SJSA1 (cell line): Measurements from ENCODE around the gene MAN2A1. TPM values are rescaled to one million over a fixed set of nuclear protein-coding genes. Genes with fewer than 3 reads are reported as not detected.

ENCODE experiments used
- DNase-seq, 2 experiments: peaks; one replicate each; pipeline ENCODE4 v3.0.0-alpha.2; 2015 to 2020; ENCODE audit warnings: low spot score in 2 of 2, low read depth in 1 of 2
- H3K27ac ChIP-seq: fragments of 250-450 bp; sonication (Bioruptor Pico); 2 replicates; pipeline ENCODE4 v1.5.1; 2020; ENCODE audit warnings: mild to moderate bottlenecking, moderate library complexity
- H3K27me3 ChIP-seq: fragments of 250-450 bp; sonication (Bioruptor Pico); replicated peaks from 2 replicates; pipeline ENCODE4 v1.5.1; 2020; ENCODE audit warnings: mild to moderate bottlenecking, moderate library complexity
- H3K36me3 ChIP-seq: fragments of 250-450 bp; sonication (Bioruptor Pico); 2 replicates; pipeline ENCODE4 v1.5.1; 2020; ENCODE audit warnings: mild to moderate bottlenecking
- H3K4me1 ChIP-seq: fragments of 250-450 bp; sonication (Bioruptor Pico); replicated peaks from 2 replicates; pipeline ENCODE4 v1.6.1; 2021; ENCODE audit warnings: mild to moderate bottlenecking
- H3K4me3 ChIP-seq: fragments of 250-450 bp; sonication (Bioruptor Pico); 2 replicates; pipeline ENCODE4 v1.5.1; 2020; ENCODE audit warnings: mild to moderate bottlenecking
- H3K9me3 ChIP-seq: fragments of 250-450 bp; sonication (Bioruptor Pico); replicated peaks from 2 replicates; pipeline ENCODE4 v1.5.1; 2020; ENCODE audit warnings: mild to moderate bottlenecking
- total RNA-seq: library from RNA; depleted of rRNA; stranded (reverse); fragments of >200 nt; shearing (Covaris generic); gene quantifications from 2 replicates; pipeline ENCODE4 v1.2.3, GENCODE V29; 2014; rRNA removed

The MAN2A1 gene
- 91.7 and 112 TPM in 2 replicates for total RNA-seq

DNA sequence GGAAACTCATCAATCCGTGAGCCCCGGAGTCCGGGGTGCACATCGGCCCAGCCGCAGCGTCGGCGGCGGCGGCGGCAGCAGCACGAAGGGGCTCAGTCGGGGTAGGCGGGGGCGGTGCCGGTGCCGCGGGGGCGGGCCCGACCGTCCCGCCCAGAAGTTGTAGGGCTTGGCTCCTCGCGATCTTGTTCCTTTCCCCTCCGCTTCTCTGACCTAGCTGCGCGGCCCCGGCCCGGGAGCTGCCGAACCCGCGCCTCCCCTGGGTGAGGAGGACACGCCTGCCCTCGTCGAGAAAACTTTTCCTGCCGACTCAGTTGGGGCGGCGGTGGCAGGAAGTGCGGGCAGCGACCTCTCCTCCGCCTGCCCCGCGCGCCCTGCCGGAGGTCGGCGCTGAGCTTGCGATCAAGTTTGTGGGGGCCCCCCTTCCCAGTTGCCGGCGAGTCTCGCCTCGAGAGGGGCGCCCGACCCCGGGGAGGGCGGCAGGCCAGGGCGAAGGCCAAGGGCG lies at the start of gene MAN2A1:
Gene MAN2A1, plus strand, starts transcription at position 188 of the 502 bp plus-strand sequence. CDS start 491 bp downstream, outside the sequence.
- H3K9me3 ChIP-seq: peaks cover 7% of the 10 kb centered on the region; the same call in 1 of the 2 replicates
- H3K4me3 ChIP-seq: peak within 1 kb of the TSS; percentile 84
- H3K27ac ChIP-seq: peak within 1 kb of the TSS; percentile 75
- H3K27me3 ChIP-seq: no peaks in the 10 kb centered on the region
- H3K4me1 ChIP-seq: peaks cover 25% of the 10 kb centered on the region
- peak; percentile 86 to 87 for DNase-seq
- H3K36me3 ChIP-seq: peaks cover 9% of the 10 kb centered on the region; the same call in 1 of the 2 replicates

DNA sequence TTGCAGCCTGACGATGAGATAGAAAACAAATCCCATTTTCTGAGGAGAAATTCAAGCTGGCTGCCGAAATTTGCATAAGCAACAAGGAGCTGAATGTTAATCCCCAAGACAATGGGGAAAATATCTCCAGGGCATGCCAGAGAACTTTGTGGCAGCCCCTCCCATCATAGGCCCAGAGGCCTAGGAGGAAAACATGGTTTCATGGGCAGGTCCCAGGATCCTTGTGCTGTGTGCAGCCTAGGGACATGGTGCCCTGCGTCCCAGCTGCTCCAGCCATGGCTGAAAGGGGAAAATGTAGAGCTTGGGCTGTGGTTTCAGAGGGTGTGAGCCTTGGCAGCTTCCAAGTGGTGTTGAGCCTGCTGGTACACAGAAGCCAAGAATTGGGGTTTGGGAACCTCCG lies 48.8 kb upstream of the MAN2A1 start:
- Histone ChIP-seq H3K9me3 (no peaks in the 10 kb centered on the region), H3K36me3 (no peaks in the 10 kb centered on the region), H3K27ac (no peak overlapping the region), H3K4me1 (peaks cover 8% of the 10 kb centered on the region), H3K4me3 (no peak overlapping the region), H3K27me3 (no peaks in the 10 kb centered on the region)
- no peak for DNase-seq

GRCh38 chr5:109643791-109644350 lies 45.9 kb upstream of the MAN2A1 start:
- H3K36me3 ChIP-seq: no peaks in the 10 kb centered on the region
- peaks cover 8% of the 10 kb centered on the region for H3K4me1 ChIP-seq
- H3K4me3 ChIP-seq: no peak overlapping the region
- H3K27me3 ChIP-seq: no peaks in the 10 kb centered on the region
- H3K9me3 ChIP-seq: no peaks in the 10 kb centered on the region
- no peak for DNase-seq
- H3K27ac ChIP-seq: no peak overlapping the region

GRCh38 chr5:109644829-109645228 lies 44.9 kb upstream of the MAN2A1 start:
- H3K27ac ChIP-seq: no peak overlapping the region

DNA sequence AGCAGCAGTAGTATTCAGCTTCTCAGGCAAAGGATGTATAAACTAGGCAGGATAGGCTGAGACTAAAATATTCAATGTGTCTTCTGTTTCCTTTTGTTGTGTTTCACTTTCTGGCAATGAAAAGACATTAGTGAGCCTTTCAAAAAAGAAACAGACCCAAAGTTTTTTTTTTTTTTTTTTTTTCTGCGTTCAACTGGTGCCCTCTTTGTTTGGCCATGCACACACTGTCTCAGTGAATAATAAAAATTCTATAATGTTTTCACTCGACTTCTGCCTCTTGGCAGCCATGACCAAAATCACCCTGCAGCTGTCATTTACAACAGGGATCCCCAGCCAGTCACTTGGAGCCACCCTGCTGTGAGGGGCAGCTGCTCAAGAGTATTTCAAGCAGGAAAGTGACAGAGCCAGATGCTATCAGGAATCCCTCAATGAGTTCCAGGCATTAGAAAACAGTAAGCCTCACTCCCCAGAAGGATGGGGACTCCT lies 44.0 kb upstream of the MAN2A1 start:
- Histone ChIP-seq H3K27ac (no peak overlapping the region), H3K27me3 (no peaks in the 10 kb centered on the region), H3K4me1 (peaks cover 8% of the 10 kb centered on the region), H3K36me3 (no peaks in the 10 kb centered on the region), H3K4me3 (no peak overlapping the region), H3K9me3 (no peaks in the 10 kb centered on the region)
- DNase-seq: no peak

More at GRCh38 chr5:109644829-109645228, 44.9 kb upstream of the MAN2A1 start:
- no peaks in the 10 kb centered on the region for H3K36me3 ChIP-seq
- peaks cover 8% of the 10 kb centered on the region for H3K4me1 ChIP-seq
- no peaks in the 10 kb centered on the region for H3K27me3 ChIP-seq
- no peak overlapping the region for H3K4me3 ChIP-seq
- H3K9me3 ChIP-seq: no peaks in the 10 kb centered on the region
- DNase-seq: no peak

DNA sequence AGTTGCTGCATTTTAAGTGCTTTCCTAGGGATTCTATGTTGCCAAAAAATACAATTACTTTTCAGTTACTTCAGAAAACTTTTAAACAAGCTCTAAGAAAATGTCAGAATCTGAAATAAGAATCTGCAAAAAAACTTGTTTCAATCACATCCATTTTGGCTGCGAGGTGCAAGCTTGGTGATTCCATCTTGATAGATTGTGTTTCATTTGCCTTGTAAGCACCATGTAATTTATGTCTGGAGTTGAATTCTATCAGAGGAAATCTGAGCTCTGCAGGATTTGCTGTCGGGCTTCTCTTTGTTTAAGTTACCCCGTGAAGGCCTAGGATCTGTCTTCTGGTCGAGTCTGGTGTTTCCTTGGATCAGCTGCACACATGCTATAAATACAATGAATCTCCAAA lies 40.4 kb upstream of the MAN2A1 start:
- no peak overlapping the region for H3K27ac ChIP-seq
- H3K36me3 ChIP-seq: no peaks in the 10 kb centered on the region
- no peaks in the 10 kb centered on the region for H3K9me3 ChIP-seq
- H3K27me3 ChIP-seq: no peaks in the 10 kb centered on the region
- no peak for DNase-seq
- H3K4me3 ChIP-seq: no peak overlapping the region
- H3K4me1 ChIP-seq: peaks cover 15% of the 10 kb centered on the region

DNA sequence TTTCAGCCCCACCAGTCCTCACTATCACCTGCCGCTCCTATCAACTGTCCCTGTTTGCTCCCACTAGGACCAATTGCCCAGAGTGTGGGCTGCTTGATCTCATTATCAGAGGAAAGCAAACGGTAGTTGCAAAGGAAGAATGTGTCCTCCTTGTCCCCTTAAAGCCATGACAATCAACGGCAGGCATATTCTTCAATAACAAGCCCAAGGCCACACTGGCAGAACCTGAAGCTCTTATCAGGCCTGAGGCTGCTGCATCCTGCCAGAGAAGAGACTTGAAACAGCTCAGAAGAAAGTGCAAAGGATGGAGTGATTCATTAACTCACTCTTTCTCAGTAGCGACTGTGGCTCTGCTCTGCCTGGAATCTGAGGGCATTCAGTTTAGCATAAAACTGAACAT lies 39.2 kb upstream of the MAN2A1 start:
- H3K36me3 ChIP-seq: no peaks in the 10 kb centered on the region
- DNase-seq: no peak
- H3K27me3 ChIP-seq: no peaks in the 10 kb centered on the region
- no peaks in the 10 kb centered on the region for H3K9me3 ChIP-seq
- no peak overlapping the region for H3K4me3 ChIP-seq
- H3K4me1 ChIP-seq: peaks cover 20% of the 10 kb centered on the region
- H3K27ac ChIP-seq: no peak overlapping the region

DNA sequence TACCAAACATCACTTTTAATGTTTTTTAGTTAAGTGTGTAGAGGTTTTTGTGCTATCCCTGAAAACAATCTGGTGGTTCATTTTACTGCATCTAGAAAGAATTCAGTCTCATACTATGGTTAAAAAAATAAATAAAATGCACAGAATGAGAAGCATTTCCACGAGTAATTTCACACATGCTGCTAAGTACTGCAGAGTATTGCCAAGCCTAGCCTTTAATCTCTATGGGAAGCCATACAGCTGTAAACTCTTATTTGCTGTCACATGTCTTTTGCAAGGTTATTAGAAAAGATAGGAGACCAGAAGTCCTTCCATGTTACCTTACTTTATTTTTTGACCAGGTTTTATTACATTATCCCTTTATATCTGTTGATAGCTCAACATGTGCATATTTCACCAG lies 37.6 kb upstream of the MAN2A1 start:
- H3K36me3 ChIP-seq: no peaks in the 10 kb centered on the region
- no peaks in the 10 kb centered on the region for H3K27me3 ChIP-seq
- no peak for DNase-seq
- H3K27ac ChIP-seq: no peak overlapping the region
- peaks cover 35% of the 10 kb centered on the region for H3K4me1 ChIP-seq
- no peak overlapping the region for H3K4me3 ChIP-seq
- no peaks in the 10 kb centered on the region for H3K9me3 ChIP-seq

DNA sequence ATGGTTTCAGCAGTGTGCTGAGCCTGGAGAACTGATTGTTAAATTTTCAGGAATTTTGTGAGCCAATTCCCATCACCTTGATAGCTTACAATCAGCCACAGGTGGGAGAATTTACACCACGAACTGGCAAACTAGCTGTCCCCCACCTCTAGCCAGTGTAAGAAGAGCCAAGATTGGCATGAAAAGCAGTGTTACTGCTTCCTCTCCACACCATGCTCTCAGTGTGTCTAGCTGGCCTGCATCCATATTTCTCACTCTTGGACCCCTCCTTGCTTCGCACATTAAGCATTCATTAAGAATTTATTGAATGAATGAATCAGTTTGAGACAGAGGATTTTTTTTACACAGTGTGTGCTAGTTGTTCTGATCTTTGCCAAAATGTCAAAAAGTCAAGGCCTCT lies 36.7 kb upstream of the MAN2A1 start:
- no peaks in the 10 kb centered on the region for H3K27me3 ChIP-seq
- peaks cover 45% of the 10 kb centered on the region for H3K4me1 ChIP-seq
- no peak for DNase-seq
- no peak overlapping the region for H3K27ac ChIP-seq
- no peaks in the 10 kb centered on the region for H3K36me3 ChIP-seq
- H3K4me3 ChIP-seq: no peak overlapping the region
- H3K9me3 ChIP-seq: no peaks in the 10 kb centered on the region

- no peaks in the 10 kb centered on the region for H3K27me3 ChIP-seq
- H3K36me3 ChIP-seq: no peaks in the 10 kb centered on the region
Measured at GRCh38 chr5:109653561-109654239, 36.0 kb upstream of the MAN2A1 start.

DNA sequence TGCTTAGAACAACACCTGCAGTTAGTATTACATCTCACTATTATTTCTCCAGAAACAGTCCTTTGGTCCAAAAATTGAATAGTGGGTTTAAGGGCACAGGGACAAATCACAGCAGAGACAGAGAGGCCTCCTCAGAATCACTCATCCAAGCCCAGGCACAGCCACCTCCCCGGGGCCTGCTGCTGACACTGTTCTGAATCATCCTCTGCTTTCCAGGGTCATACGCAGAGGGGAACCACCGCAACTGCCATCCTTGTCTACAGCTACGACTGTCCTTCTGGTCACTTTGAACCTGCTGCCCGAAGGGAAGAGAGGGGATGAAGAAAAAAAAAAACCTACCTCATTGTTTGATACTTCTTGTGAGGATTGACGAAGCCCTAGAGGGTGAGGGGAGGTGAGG lies 35.3 kb upstream of the MAN2A1 start:
- Histone ChIP-seq H3K27ac (peak overlapping the region; percentile 95), H3K4me1 (peaks cover 45% of the 10 kb centered on the region), H3K9me3 (no peaks in the 10 kb centered on the region), H3K36me3 (no peaks in the 10 kb centered on the region), H3K4me3 (no peak overlapping the region), H3K27me3 (no peaks in the 10 kb centered on the region)
- peak; percentile 72 to 79 for DNase-seq

More at GRCh38 chr5:109653561-109654239, 36.0 kb upstream of the MAN2A1 start:
- Histone ChIP-seq H3K4me1 (peaks cover 45% of the 10 kb centered on the region), H3K27ac (peak overlapping the region; percentile 95; the same call in 1 of the 2 replicates), H3K4me3 (no peak overlapping the region), H3K9me3 (no peaks in the 10 kb centered on the region)
- no peak for DNase-seq

DNA sequence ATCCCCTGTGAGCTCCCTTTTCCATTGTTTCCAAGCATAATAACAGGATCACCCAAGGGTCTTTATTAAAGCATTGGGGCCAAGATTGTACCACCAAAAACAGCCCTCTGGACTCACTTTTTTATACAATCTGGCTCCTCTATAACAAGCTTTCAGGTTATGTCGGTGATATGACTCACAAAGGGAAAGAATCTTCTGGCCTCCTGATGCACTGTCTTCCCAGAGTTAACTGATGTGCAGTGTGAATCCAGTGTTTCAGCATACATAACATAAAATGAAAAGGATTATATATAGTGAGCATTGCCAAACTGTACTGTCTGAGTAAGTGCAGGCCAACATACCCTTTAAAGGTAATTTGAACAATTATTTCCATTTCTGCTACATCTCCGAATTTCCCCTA lies 33.9 kb upstream of the MAN2A1 start:
- DNase-seq: peak in 1 of 2 experiments; percentile 60
- Histone ChIP-seq H3K27me3 (no peaks in the 10 kb centered on the region), H3K27ac (peak overlapping the region; percentile 95), H3K36me3 (no peaks in the 10 kb centered on the region), H3K4me3 (no peak overlapping the region), H3K9me3 (no peaks in the 10 kb centered on the region), H3K4me1 (peaks cover 45% of the 10 kb centered on the region)

DNA sequence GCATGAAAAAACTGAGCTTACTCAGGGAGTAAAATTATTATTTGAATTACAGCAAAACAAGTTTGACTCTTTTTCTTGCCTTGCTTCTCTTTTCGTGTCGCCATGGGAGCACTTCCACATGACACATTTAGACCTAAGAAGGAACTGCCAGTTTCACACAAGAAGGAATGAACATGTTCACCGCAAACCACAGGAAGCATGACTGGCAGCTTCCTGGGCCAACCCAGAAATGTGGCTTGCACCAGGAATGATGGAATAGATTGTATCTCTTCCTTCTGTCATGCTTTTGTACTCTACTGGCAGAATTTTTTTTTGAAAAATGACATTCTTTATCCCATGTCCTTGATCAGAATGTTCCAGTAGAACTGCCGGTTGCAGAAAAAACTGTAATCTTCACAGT lies 32.9 kb upstream of the MAN2A1 start:
- Histone ChIP-seq H3K9me3 (no peaks in the 10 kb centered on the region), H3K4me3 (no peak overlapping the region), H3K27me3 (no peaks in the 10 kb centered on the region), H3K27ac (peak overlapping the region; percentile 95), H3K36me3 (no peaks in the 10 kb centered on the region), H3K4me1 (peaks cover 45% of the 10 kb centered on the region)
- peak; percentile 92 to 94 for DNase-seq

DNA sequence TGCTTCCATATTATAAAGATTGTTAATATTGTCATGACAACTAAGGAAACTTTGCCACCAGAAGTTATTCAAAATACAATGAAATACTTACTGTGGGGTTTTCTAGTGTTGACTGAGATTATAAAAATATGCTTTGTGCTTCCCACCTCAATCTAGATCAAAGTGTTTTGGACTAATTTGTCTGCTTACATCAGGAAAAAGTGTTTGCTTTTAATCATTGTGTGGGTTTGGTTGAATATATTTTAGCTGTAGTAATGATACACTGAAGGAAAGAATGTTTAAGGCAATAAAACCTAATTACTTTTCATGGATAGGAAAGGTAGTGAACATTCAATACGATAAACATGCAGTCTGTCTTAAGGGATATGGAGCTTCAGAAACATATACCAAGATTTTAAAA lies 29.8 kb upstream of the MAN2A1 start:
- Histone ChIP-seq H3K27me3 (no peaks in the 10 kb centered on the region), H3K4me3 (no peak overlapping the region), H3K9me3 (no peaks in the 10 kb centered on the region), H3K4me1 (peaks cover 32% of the 10 kb centered on the region), H3K27ac (no peak overlapping the region), H3K36me3 (no peaks in the 10 kb centered on the region)
- DNase-seq: no peak
